ENCODE results near the gene TNFAIP6. TPM values are rescaled to one million over a fixed set of nuclear protein-coding genes. Genes with fewer than 3 reads are reported as not detected.

Gene TNFAIP6
- total RNA-seq, 1 donor from 2014 or later, result 13.7 TPM

DNA sequence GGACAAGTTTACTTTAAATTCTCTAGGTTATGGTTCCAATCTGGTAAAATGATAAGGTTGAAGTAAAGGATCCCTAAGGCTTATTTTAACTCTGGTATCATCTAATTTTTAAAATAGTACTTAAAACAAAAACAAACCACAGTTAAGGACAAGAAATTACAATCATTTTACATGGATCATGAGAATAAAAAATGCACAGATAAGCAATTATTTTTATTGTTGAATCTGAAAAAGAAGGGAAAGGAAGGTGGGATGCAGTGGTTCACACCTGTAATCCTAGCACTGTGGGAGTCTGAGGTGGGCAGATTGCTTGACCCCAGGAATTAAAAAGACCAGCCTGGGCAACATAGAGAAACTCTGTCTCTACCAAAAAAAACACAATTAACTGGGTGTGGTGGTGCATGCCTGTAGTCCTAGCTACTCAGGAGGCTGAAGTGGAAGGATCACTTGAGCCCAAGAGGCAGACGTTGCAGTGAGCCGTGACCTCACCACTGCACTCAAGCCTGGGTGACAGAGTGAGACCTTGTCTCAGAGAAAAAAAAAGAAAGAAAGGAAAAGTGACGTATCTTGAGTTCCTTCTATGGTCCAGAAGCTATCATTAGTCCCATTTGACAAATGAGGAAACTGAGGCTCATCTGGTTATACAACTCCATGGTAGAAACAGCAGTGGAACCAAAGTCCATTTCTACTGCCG lies 2.5 kb downstream of the TNFAIP6 start:
- DNase-seq (ENCODE audit: low spot score), result no peak

DNA sequence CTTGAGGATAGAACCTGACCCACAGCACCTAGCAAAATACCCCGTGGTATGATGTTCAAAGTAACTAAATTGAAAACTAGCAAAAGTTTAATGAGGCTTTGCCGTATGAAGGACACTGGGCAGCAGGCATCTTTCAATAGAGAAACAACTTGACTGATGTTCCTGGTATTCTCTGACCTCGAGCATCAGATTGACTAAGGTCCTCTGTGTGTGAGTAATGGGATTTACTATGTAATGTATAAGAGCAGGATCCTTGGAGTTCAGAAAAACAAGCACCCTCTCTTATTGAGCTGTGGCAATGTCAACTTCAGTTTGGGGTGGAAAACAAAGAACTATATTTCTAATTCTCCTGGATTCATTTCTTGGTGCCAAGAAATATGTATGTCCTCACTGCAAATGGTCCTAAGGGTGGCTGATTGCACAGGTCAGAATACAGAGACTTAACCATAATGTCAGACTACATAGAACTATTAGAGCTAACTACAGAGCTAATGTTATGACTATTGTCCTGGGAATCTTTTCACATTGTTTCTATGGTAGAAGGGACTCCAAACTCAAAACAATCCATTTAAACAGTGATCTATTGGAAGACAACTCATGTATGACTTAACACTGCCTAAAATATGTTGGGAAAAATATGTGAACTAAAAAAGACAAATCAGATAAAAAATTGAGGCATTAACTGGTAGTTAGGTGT lies 4.4 kb downstream of the TNFAIP6 start:
- no peak for DNase-seq (ENCODE audit: low spot score)

DNA sequence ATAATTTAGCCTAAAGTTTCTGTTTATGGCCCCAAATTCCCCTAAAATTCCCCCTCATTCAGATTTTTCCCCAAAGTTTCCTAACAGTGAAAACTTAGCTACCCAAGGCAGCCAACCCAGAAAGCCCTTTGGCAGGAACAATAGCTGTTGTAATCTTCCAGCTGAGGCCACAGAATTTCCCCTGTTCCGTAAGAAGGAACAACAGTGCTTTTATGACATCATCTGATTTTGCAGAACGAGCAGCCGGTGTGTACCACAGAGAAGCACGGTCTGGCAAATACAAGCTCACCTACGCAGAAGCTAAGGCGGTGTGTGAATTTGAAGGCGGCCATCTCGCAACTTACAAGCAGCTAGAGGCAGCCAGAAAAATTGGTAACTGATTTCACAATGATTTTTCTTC lies 6.3 kb downstream of the TNFAIP6 start:
- no peak for DNase-seq (ENCODE audit: low spot score)

DNA sequence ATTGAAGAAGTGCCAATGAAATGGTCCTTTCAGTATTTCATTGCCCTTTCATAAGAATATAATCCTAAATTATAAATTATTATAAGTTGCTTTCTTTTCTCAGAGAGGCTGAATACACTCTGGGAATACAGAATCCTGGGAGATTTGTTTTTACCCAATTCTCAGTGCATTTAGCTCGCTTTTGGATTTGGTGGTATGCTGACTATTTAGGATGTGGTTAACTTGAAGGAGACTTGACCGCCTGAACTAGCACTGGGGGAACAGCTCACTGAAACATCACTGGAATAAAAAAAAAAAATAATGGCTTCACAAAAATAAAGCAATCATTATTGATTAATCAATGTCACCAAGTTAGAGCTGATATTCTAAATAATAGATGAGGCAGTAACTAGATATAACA lies 10.2 kb downstream of the TNFAIP6 start:
- DNase-seq (ENCODE audit: low spot score), result no peak

DNA sequence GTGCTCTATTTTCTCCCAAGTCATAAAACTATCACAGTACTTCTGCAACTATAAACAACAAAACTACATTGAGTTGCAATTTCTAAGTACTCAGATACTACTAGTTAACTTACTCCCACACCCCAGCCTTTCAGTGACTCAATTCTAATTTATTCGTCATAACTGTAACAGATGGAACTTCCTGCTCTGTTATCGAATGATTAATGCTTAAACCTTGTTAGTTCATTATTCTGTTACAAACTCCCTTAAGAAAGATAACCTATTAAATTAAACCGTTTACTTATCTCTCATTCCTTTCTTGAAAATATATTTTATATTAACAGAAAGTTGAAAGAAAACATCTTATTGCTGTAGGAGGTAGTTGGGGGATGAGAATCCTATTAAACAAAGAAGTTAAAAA lies 17.0 kb downstream of the TNFAIP6 start:
- no peak for DNase-seq (ENCODE audit: low spot score)

DNA sequence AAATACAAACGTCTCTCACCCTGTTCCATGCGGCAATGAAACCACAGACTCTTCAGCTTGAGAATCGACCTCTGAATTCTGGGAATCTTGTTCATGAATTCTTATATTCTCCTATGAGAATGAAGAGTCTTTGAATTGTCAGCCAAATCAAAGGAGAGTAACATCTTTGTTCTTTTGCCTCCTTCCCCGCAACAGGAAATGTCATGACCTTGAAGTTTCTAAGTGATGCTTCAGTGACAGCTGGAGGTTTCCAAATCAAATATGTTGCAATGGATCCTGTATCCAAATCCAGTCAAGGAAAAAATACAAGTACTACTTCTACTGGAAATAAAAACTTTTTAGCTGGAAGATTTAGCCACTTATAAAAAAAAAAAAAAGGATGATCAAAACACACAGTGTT lies 21.8 kb downstream of the TNFAIP6 start:
- DNase-seq (ENCODE audit: low spot score), result no peak

DNA sequence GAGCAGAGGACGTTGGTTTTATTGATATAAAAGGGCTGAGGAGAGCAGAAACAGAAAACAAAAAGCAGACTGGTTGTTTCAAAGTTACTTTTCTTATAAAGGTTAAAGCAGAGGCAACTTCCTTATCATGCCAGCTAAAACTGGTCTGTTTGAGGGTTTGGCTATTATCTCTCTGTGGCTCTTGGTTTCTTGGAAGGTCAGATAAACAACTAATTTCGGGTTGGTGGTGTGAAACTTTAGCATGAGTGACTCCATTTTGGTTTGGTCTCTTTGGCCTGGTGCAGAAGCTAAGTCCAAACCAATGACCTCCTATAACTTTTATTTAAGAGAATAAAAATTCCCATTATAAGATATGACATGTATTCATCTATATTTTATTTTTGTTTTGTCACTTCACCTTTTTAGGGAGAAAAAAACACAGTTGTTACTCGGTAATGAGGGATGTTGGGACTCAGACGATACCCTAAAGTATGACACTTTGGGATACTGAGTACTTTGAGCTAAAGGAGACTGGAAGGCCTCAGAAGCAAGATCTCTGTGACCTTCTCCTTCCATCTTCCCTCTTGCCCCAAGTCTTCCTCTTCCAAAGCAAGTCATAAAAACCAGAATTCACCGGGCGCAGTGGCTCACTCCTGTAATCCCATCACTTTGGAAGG lies 23.3 kb downstream of the TNFAIP6 start:
- DNase-seq (ENCODE audit: low spot score), result no peak

DNA sequence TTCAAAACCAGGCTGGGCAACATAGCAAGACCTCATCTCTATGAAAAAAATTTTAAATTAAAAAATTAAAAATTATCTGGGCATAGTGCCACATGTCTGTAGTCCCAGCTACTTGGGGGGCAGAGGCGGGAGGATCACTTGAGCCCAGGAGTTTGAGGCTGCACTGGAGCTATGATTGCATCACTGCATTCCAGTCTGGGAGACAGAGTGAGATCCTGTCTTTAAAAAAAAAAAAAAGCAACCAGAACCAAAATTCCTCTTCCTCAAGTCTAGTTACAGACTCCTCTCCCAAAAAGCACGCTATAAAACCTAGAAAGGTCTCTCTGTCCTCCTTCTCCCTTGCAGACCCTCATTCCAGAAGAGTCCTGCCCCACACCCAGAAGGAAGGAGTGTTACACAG lies 23.9 kb downstream of the TNFAIP6 start:
- DNase-seq (ENCODE audit: low spot score), result peak; percentile 54

DNA sequence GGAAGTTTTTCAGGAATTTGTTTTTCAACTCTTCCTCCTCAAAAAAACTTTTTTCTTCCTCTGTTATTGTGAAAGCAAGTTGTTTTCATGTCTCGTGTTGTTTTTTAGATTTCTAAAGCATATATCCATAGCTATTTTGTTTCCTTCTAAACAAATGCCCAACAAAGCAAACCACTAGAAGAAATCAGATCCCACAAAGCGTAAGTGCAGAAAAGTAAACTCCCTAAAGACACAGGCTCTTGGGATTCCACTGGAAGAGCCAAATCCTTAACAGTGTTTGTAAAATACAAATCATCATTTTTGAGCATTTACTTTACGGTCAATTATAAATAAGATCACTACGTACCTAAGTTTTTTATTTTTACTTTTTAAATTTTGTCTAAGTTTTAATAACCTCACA lies 30.6 kb downstream of the TNFAIP6 start:
- DNase-seq (ENCODE audit: low spot score), result no peak

DNA sequence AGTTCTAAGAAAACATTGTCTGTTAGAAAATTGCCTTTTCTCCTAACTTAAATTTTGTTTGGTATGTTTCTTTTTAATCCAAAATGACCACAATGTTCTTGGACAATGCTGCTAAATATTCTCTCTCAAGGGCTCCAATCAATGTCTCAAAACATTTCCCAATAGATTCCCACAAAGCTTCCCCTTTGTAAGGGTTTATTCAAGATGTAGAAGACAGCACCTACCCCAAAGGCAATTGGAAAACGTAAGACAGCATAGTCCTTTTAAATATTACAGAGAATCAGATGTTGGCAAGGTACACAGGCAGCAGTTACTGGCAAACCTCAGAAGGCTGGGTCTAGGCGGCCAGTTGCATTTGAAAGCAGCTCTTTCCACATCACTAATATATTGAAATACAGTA lies 34.0 kb downstream of the TNFAIP6 start:
- no peak for DNase-seq (ENCODE audit: low spot score)

DNA sequence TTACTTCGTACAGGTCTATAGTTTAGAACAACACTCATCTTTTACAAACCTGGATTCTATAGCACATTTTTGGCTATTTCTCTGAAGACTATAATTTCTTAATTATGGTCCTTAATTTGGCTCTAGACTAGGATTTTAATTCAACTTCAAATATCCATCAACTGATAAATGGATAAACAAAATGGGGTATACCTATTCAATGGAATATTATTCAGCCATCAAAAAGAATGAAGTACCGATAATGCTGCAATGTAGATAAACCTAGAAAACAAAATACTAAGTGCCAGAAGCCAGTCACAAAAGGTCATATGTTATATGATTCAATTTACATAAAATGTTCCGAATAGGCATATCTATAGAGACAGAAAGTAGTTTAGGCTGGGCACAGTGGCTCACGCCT lies 37.1 kb downstream of the TNFAIP6 start:
- no peak for DNase-seq (ENCODE audit: low spot score)

DNA sequence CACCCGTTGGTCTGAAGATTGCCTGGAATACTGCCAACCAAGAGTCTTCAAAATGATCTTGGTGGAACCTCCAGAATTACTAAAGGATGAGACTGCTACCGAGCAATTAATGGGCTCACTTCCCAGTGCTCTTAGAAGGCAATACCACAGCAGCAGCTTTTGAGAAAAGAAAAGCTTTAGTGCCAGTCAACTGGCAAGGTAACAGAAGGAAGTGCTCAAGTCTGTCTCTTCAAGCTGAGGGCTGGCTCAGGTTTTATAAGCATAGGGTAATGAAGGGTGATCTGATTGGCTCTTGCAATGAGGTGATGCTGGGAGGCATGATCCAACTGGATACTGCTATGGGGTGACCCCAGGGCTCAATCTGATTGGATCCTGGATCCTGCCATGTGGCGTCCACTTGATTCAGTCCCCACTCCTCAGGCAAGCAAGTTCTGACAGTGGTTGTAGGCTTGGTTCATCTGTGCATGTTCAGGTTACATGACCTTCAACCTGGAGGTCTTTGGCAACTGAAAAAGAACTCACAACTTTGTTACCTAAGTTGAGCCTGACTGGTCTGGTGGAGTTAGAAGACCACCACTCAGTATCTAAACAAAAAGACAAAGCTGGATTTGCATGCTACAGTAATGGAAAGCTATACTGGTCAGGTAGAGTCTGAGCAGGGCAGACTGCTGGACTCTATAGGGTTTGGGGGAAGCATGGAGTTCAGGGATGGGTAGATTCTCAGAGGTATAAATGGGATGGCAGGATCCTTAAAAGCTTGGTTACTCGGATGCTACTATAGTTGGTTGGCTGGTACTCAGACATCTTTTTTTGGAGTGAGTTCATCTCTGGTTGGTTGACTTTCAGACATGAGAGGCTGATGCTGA lies 38.4 kb downstream of the TNFAIP6 start:
- DNase-seq (ENCODE audit: low spot score), result no peak

DNA sequence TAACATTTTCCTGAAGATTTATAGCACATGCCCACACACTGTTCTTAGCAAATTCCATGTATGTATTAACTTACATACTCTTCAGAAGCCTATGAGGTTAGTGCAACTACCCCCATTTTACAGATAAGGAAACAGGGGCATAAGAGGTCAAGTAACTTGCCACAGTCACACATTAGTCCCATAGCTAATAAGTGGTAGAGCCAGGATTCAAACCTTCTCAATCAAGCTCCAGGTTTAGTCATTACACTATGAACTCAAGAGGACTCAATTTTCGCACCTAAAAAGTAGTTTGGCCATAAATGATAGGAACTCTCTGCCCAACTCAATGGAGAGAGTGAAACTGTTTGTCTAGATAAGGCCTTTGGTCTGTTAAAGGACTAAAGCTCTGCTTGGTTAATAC lies 42.6 kb downstream of the TNFAIP6 start:
- DNase-seq (ENCODE audit: low spot score), result no peak

DNA sequence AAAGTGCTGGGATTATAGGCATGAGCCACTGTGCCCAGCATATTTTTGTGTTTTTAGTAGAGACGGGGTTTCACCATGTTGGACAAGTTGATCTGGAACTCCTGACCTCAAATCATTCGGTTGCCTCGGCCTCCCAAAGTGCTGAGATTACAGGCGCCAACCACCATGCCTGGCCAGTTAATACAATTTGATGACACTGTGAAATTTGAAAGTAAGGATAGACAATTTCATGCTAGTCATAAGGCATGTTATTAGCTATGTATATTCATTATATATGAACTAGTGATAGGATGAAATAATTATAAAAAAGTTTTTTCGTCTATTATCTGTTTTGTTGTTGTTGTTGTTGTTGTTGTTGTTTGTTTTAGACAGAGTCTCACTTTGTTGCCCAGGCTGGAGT lies 43.8 kb downstream of the TNFAIP6 start:
- no peak for DNase-seq (ENCODE audit: low spot score)

DNA sequence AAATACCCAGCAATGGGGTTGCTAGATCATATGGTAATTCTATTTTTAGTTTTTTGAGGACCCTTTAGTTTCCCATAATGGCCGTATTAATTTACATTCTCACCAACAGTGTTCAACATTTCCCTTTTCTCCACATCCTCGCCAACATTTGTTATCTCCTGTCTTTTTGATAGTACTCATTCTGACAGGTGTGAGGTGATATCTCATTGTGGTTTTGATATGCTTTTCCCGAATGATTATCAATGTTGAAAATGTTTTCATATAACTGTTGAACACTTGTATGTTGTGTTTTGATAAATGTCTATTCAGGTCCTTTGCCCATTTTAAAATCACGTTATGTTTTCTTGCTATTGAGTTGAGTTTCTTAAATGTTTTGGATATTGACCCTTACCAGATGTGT lies 46.5 kb downstream of the TNFAIP6 start:
- no peak for DNase-seq (ENCODE audit: low spot score)

DNA sequence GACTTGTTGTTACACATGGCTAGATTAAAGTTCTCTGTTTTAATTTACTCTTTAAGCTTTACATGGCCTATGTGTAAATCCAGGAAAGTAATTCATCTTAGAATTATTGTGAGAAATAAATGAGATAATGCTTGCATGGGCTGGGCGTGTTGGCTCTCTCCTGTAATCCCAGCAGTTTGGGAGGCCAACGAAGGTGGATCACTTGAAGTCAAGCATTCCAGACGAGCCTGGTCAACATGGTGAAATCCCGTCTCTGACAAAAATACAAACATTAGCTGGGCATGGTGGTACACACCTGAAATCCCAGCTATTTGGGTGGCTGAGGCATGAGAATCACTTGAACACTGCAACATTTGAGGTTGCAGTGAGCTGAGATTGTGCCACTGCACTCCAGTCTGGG lies 48.0 kb downstream of the TNFAIP6 start:
- no peak for DNase-seq (ENCODE audit: low spot score)

DNA sequence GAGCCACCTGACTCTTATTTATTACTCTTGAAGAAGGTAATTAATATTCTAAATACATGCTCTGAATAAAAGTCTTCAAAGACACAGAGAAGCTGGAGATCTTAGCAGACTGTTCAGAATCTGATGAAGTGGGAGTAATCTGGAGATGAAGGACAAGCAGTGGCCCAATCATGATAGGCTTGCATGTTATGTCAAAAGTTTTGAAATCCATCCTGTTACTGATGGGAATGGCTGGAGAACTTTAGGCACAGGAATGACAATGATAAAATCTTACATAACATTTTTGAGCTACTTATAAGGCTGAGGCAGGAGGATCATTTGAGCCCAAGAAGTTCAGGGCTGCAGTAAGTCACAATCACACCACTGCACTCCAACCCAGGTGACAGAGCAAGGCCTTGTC lies 49.9 kb downstream of the TNFAIP6 start:
- DNase-seq (ENCODE audit: low spot score), result no peak

DNA sequence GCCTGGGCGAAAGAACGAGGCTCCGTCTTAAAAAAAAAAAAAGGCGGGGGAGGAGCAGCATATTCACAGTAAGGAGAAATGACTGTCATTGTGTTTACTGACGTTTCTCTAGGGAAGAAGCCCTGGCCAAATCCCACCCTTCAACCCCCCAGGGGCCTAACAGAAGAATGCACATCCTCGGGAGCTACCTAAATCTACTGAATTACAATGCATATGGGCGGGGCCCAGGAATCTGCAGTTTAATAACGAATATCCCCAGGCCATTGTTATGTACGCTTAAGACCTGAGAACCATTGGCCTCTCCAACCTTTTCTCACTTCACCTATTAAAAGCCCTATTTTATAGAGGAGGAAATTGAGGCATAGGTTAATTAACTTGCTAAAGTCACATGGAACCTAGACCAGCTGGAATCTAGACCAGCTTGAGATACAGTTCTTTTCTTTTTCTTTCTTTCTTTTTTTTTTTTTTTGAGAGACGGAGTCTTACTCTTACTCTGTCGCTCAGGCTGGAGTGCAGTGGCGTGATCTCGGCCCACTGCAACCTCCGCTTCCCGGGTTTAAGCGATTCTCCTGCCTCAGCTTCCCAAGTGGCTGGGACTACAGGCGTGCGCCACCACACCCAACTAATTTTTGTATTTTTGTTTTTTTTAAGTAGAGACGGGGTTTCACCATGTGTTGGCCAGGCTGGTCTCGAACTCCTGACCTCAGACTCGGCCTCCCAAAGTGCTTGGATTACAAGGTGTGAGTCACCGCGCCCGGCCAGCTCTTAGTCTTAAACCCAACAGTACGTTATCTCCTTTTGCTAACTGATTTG lies 51.6 kb downstream of the TNFAIP6 start:
- DNase-seq (ENCODE audit: low spot score), result no peak

DNA sequence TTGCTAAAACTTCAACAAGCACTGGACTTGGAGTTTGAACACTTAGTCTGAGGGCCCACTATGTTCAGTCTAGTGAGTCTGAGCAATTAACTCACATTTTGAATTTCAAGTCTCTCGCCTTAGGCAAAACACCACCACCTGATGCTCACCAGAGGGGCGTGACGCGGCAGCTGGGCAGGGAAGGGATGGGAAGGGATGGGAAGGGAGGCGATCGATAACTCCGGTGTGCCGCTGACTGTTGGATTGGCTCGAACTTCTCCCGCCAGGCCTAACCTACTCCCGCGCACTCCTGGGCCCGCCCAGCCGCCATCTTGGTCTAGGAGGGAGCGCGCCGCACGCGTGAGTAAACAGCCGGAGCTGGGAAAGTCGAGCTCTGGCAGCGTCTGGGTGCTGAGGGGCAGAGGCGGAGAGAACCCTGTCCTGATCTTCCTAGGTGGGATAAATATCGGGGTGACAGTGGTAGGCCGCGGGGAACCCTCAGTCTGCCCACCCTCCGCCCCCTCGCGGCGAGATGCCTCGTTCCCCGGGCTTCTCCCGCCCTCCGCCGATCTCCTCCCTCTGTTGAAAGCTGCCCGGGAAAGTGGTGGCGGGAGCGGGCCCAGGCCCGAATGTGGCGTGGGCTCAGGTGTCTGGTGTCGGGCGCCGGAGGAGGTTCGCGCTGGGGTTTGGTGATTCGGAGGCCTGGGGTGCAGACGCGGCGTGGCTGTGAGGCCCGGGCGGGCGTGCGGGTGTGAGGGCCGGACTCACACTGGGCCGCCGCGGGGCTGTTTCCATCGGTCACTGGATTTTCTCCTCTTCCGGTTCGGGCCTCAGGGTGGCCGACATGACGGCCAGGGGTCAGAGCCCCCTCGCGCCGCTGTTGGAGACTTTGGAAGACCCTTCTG lies 52.5 kb downstream of the TNFAIP6 start, which contains the start of gene RIF1:
Gene RIF1, plus strand, starts transcription at position 302 of the 884 bp plus-strand sequence. Its CDS starts 522 bp downstream, at position 824.
- peak; percentile 95 for DNase-seq (ENCODE audit: low spot score)

DNA sequence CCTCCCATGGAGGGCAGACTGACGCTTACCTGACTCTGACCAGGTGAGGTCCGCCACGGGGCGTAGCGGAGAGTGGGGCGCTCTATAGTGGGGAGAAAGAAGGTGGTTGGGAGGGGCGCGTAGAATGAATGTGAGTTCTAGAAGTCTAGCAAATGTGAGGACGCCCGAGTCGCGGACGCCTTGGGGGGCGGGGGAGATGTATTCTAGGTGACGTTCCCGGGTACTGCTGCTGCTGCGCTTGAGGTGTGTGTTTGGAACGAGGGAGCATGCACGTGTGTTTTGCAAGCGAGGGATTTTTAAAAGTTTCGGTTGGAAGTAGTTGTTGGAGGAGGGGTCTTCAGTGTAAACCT lies 53.1 kb downstream of the TNFAIP6 start:
- peak; percentile 15 for DNase-seq (ENCODE audit: low spot score)

All from umbilical cord (tissue), 2 donors.